ENCODE results near the gene SPACA9. TPM values are rescaled to one million over a fixed set of nuclear protein-coding genes. Genes with fewer than 3 reads are reported as not detected.
A peak's percentile ranks its signal among the peaks of the same experiment; 100 is the strongest.

The SPACA9 gene
- total RNA-seq, 2 donors from 2014 or later: 1.4 to 2.3 TPM

- Mint-ChIP-seq H3K9me3 (no peaks in the 10 kb centered on the region), H3K36me3 (peaks cover 0 to 2% of the 10 kb centered on the region in 2 donors), H3K27ac (peak overlapping the region; percentile 5 to 55)
- ATAC-seq (no peak), DNase-seq (ENCODE audit: low spot score in 2 of 2) (no peak)
Observed at GRCh38 chr9:132905726-132906125, 27.0 kb downstream of the SPACA9 start.

GRCh38 chr9:132908635-132909034 is 29.9 kb downstream of the SPACA9 start:
- peaks cover 0 to 9% of the 10 kb centered on the region in 2 donors for H3K36me3 Mint-ChIP-seq
- no peaks in the 10 kb centered on the region for H3K9me3 Mint-ChIP-seq
- ATAC-seq (peak in 1 of 2 donors; percentile 44), DNase-seq (ENCODE audit: low spot score in 2 of 2) (no peak)
- H3K27ac Mint-ChIP-seq: peak overlapping the region in 1 of 2 donors; percentile 36

GRCh38 chr9:132909311-132909710 is 30.6 kb downstream of the SPACA9 start:
- H3K9me3 Mint-ChIP-seq: no peaks in the 10 kb centered on the region
- H3K27ac Mint-ChIP-seq: no peak overlapping the region
- ATAC-seq: no peak
- DNase-seq (ENCODE audit: low spot score in 2 of 2): no peak
- H3K36me3 Mint-ChIP-seq: peaks cover 0 to 9% of the 10 kb centered on the region in 2 donors

- Mint-ChIP-seq H3K27ac (peak overlapping the region in 1 of 2 donors; percentile 22), H3K36me3 (peaks cover 0 to 9% of the 10 kb centered on the region in 2 donors), H3K9me3 (no peaks in the 10 kb centered on the region)
- ATAC-seq (no peak), DNase-seq (ENCODE audit: low spot score in 2 of 2) (no peak)
Observed at GRCh38 chr9:132910376-132910775, 31.7 kb downstream of the SPACA9 start.

GRCh38 chr9:132912131-132912530 is 33.4 kb downstream of the SPACA9 start:
- Mint-ChIP-seq H3K36me3 (peaks cover 0 to 13% of the 10 kb centered on the region in 2 donors), H3K9me3 (no peaks in the 10 kb centered on the region), H3K27ac (no peak overlapping the region)
- no peak for ATAC-seq
- no peak for DNase-seq (ENCODE audit: low spot score in 2 of 2)

GRCh38 chr9:132914924-132915323 is 36.2 kb downstream of the SPACA9 start:
- no peak overlapping the region for H3K27ac Mint-ChIP-seq
- DNase-seq (ENCODE audit: low spot score in 2 of 2): no peak
- ATAC-seq: no peak
- peaks cover 0 to 36% of the 10 kb centered on the region in 2 donors for H3K36me3 Mint-ChIP-seq
- no peaks in the 10 kb centered on the region for H3K9me3 Mint-ChIP-seq

GRCh38 chr9:132919614-132920268 is 41.0 kb downstream of the SPACA9 start:
- Mint-ChIP-seq H3K36me3 (peaks cover 0 to 27% of the 10 kb centered on the region in 2 donors), H3K27ac (peak overlapping the region; percentile 9 to 11), H3K9me3 (no peaks in the 10 kb centered on the region)
- ATAC-seq (no peak), DNase-seq (ENCODE audit: low spot score in 2 of 2) (no peak)

- H3K36me3 Mint-ChIP-seq: peaks cover 6 to 11% of the 10 kb centered on the region in 2 donors
- ATAC-seq (no peak), DNase-seq (ENCODE audit: low spot score in 2 of 2) (no peak)
- no peak overlapping the region for H3K27ac Mint-ChIP-seq
- no peaks in the 10 kb centered on the region for H3K9me3 Mint-ChIP-seq
Observed at GRCh38 chr9:132923346-132923902, 44.7 kb downstream of the SPACA9 start.

- DNase-seq (ENCODE audit: low spot score in 2 of 2): no peak
- no peaks in the 10 kb centered on the region for H3K9me3 Mint-ChIP-seq
- H3K36me3 Mint-ChIP-seq: peaks cover 0 to 14% of the 10 kb centered on the region in 2 donors
- no peak overlapping the region for H3K27ac Mint-ChIP-seq
- no peak for ATAC-seq
Observed at GRCh38 chr9:132927704-132928103, 49.0 kb downstream of the SPACA9 start.

GRCh38 chr9:132931178-132931735 is 52.6 kb downstream of the SPACA9 start:
- Mint-ChIP-seq H3K27ac (no peak overlapping the region), H3K9me3 (no peaks in the 10 kb centered on the region), H3K36me3 (peaks cover 0 to 16% of the 10 kb centered on the region in 2 donors)
- no peak for ATAC-seq
- DNase-seq (ENCODE audit: low spot score in 2 of 2): no peak

- DNase-seq (ENCODE audit: low spot score in 2 of 2): no peak
- H3K36me3 Mint-ChIP-seq: peaks cover 0 to 11% of the 10 kb centered on the region in 2 donors
- no peak overlapping the region for H3K27ac Mint-ChIP-seq
Observed at GRCh38 chr9:132935026-132935425, 56.3 kb downstream of the SPACA9 start.

GRCh38 chr9:132937463-132937901 is 58.8 kb downstream of the SPACA9 start:
- no peak overlapping the region for H3K27ac Mint-ChIP-seq
- H3K9me3 Mint-ChIP-seq: no peaks in the 10 kb centered on the region
- ATAC-seq (no peak), DNase-seq (ENCODE audit: low spot score in 2 of 2) (no peak)
- H3K36me3 Mint-ChIP-seq: peaks cover 0 to 4% of the 10 kb centered on the region in 2 donors

More at GRCh38 chr9:132935026-132935425, 56.3 kb downstream of the SPACA9 start:
- no peak for ATAC-seq
- no peaks in the 10 kb centered on the region for H3K9me3 Mint-ChIP-seq

GRCh38 chr9:132939169-132939568 is 60.5 kb downstream of the SPACA9 start:
- H3K9me3 Mint-ChIP-seq: no peaks in the 10 kb centered on the region
- DNase-seq (ENCODE audit: low spot score in 2 of 2) (no peak), ATAC-seq (no peak)
- H3K36me3 Mint-ChIP-seq: peaks cover 5 to 7% of the 10 kb centered on the region in 2 donors
- H3K27ac Mint-ChIP-seq: no peak overlapping the region

Other genes starting within 250 kb of the SPACA9 start
- 10 to 100 TPM; 13.8 to 17.8 TPM for gene DDX31, start 208.9 kb upstream of the SPACA9 start, total RNA-seq
- 10 to 100 TPM in 1 of 2 donors, 1 to 10 TPM in 1; 7.8 to 15.2 TPM for gene GTF3C4, start 208.4 kb upstream of the SPACA9 start, total RNA-seq
- not detected for gene AK8, start 614 bp upstream of the SPACA9 start, total RNA-seq
- 10 to 100 TPM; 38.7 to 43.8 TPM for gene TSC1, start 65.7 kb downstream of the SPACA9 start, total RNA-seq
- under 1 TPM in 1 of 2 donors, not detected in 1; 0.48 TPM for gene GFI1B, start 99.8 kb downstream of the SPACA9 start, total RNA-seq
- 100 to 1,000 TPM; 104 to 194 TPM for gene GTF3C5, start 152.1 kb downstream of the SPACA9 start, total RNA-seq
- gene CEL, start 183.1 kb downstream of the SPACA9 start, total RNA-seq: 1 to 10 TPM; 2.4 to 9.3 TPM
- gene RALGDS, start 242.3 kb downstream of the SPACA9 start, total RNA-seq: 10 to 100 TPM; 45.3 to 77.0 TPM

Measured in activated naive CD4-positive, alpha-beta T cell treated with anti-CD3 and anti-CD28 coated beads, Interleukin-2, amount 50 U/mL, for 72 hours (primary cell).